ENCODE data around the gene ATG7. TPM values are rescaled to one million over a fixed set of nuclear protein-coding genes. Genes with fewer than 3 reads are reported as not detected.
"Not testable (repeated sequence)": the region's sequence is repeated elsewhere in the genome, so short reads cannot be mapped to it uniquely, and the experiment has no call there.

ATG7 gene
- total RNA-seq, 1 experiment from 2014 or later: 55.1 TPM

DNA sequence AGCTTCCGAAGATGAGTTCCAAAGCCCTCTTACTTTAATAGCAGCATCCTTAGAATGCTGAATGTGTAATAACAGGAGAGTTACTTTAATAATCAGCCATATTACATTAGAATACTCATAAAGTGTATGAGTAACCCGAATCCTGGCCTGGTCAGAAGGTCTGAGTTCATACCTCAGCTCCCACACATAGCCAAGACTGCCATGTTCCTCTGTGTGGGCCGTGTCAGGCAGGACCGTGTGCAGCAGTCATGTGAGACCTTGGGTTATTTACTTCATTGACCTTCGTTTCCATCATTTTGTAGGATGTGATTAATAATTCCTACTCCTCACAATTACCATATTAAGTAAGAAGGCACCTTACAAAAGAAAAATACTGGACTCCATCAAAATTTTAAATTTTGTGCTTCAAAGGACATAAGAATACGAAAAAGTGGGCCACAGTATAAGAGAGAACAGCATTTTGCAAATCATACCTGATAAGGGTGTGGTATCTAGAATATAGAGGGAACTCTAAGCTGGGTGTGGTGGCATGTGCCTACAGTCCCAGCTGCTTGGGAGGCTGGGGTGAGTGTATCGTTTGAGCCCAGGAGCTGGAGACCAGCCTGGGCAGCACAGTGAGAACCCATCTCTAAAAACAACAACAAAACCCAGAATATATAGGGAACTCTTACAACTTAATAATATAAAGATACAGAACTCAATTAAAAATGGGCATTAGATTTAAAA is 163.4 kb downstream of the ATG7 start:
- in situ Hi-C loops (cut with HindIII; ENCODE audit: low pct_unique_long_range_greater_than_20kb, low sequenced_read_pairs): no loop called here

GRCh38 chr3:11436775-11437174 is 164.6 kb downstream of the ATG7 start:
- no peak for DNase-seq (ENCODE audit: low read depth)
- in situ Hi-C loops (cut with HindIII; ENCODE audit: low pct_unique_long_range_greater_than_20kb, low sequenced_read_pairs): no loop called here

More for the DNA sequence above, 163.4 kb downstream of the ATG7 start:
- DNase-seq (ENCODE audit: low read depth): no peak

- no peak for DNase-seq (ENCODE audit: low read depth)
- in situ Hi-C loops (cut with HindIII; ENCODE audit: low pct_unique_long_range_greater_than_20kb, low sequenced_read_pairs): no loop called here
These were observed 165.3 kb downstream of the ATG7 start for GRCh38 chr3:11437506-11437905.

DNA sequence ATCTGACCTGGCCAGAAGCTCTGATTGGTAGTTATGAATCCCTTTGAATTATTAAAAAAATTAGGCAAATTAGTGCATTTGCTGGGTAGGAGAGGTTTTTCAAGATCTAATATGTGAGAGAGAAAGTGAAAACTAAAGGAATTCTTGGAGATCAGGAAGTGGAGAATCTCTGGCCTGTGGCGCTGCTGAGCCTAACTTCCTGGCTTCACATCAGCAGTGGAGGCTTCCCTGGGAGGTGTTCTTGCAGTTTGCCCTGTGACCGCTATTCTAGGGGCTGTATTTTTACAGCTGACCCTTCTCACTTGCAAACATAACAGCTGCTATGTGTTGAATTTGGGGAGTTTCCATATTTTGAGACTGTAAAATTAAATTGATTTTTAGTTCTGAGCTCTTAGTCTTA is 166.4 kb downstream of the ATG7 start:
- in situ Hi-C loops (cut with HindIII; ENCODE audit: low pct_unique_long_range_greater_than_20kb, low sequenced_read_pairs): no loop called here
- DNase-seq (ENCODE audit: low read depth): no peak

DNA sequence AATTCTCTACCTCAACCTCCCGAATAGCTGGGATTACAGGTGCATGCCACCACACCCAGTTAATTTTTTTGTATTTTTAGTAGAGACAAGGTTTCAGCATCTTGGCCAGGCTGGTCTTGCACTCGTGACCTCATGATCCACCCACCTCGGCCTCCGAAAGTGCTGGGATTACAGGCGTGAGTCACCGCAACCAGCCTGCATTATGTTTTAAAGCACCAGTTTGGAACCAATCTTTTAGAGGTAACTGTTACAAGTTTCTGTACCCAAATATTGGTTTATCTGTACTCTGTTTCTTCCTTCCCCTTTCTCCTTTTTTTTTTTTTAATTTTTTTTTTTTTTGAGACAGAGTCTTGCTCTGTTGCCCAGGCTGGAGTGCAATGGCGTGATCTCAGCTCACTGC is 169.1 kb downstream of the ATG7 start:
- DNase-seq (ENCODE audit: low read depth); in situ Hi-C loops (cut with HindIII; ENCODE audit: low pct_unique_long_range_greater_than_20kb, low sequenced_read_pairs): not testable (repeated sequence)

GRCh38 chr3:11444404-11444803 is 172.2 kb downstream of the ATG7 start:
- in situ Hi-C loops (cut with HindIII; ENCODE audit: low pct_unique_long_range_greater_than_20kb, low sequenced_read_pairs): no loop called here
- DNase-seq (ENCODE audit: low read depth): no peak

DNA sequence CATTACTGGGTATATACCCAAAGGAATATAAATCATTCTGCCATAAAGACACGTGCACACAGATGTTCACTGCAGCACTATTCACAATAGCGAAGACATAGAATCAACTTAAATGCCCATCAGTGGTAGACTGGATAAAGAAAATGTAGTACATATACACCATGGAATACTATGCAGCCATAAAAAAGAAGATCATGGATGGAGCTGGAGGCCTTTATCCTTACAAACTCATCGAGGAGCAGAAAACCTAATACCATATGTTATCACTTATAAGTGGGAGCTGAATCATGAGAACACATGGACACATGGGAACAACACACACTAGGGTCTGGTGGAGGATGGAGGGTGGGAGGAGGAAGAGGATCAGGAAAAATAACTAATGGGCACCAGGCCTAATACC is 173.0 kb downstream of the ATG7 start:
- in situ Hi-C loops (cut with HindIII; ENCODE audit: low pct_unique_long_range_greater_than_20kb, low sequenced_read_pairs); DNase-seq (ENCODE audit: low read depth): not testable (repeated sequence)

GRCh38 chr3:11445883-11446282 is 173.7 kb downstream of the ATG7 start:
- no peak for DNase-seq (ENCODE audit: low read depth)
- in situ Hi-C loops (cut with HindIII; ENCODE audit: low pct_unique_long_range_greater_than_20kb, low sequenced_read_pairs): no loop called here

DNA sequence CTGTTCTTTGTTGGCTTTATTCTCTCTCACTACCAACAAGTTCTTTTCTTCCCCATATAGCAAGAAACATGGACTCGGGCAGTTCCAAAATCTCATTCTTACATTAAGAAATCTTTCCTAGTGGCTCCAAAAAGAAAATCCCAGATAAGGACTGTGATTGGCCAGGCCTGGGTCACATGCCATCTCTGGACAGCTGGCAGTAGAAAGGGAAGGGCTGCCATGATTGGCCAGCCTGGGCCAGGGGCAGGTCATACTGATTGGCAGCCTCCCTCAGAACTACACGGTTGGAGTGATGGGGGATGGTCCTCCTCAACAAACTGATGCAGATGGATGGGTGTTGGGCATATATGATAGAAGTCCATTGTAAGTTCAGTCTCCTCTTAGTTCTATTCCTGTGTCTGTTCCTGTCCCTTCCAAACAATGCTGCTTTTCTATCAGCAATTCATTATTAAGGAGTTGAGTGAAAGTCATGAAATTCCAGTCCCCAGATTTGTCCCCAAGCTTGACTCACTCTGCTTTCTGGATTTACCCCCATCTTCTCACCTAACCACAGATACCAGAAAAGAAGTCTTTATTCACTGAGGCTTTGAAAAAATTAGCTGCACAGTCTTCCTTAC is 175.5 kb downstream of the ATG7 start:
- in situ Hi-C loops (cut with HindIII; ENCODE audit: low pct_unique_long_range_greater_than_20kb, low sequenced_read_pairs): no loop called here
- DNase-seq (ENCODE audit: low read depth): no peak

DNA sequence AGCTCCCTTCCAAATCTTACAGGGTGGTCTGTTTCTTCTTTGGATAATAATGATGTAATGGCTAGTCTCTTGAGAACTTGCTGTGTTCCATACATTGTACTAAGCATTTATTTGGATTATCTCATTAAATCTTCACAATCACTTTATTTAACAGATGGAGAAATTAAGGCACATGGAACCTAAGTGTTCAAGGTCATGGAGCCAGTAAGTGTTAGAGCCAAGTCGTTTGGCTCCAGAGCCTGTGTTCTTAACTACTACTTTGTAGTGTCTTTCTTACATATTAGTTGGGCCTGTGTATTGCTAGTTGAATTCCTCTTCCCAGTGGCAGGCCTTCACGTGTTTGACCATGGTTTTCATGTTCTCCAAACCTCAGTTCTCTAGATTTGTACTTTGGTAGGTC is 177.8 kb downstream of the ATG7 start:
- in situ Hi-C loops (cut with HindIII; ENCODE audit: low pct_unique_long_range_greater_than_20kb, low sequenced_read_pairs): no loop called here
- DNase-seq (ENCODE audit: low read depth): no peak

GRCh38 chr3:11452312-11452711 is 180.1 kb downstream of the ATG7 start:
- no peak for DNase-seq (ENCODE audit: low read depth)
- in situ Hi-C loops (cut with HindIII; ENCODE audit: low pct_unique_long_range_greater_than_20kb, low sequenced_read_pairs): no loop called here

- DNase-seq (ENCODE audit: low read depth): peak; percentile 13
- in situ Hi-C loops (cut with HindIII; ENCODE audit: low pct_unique_long_range_greater_than_20kb, low sequenced_read_pairs): no loop called here
These were observed 181.0 kb downstream of the ATG7 start for GRCh38 chr3:11452885-11453847.

- no peak for DNase-seq (ENCODE audit: low read depth)
- in situ Hi-C loops (cut with HindIII; ENCODE audit: low pct_unique_long_range_greater_than_20kb, low sequenced_read_pairs): no loop called here
These were observed 183.8 kb downstream of the ATG7 start for GRCh38 chr3:11455956-11456355.

DNA sequence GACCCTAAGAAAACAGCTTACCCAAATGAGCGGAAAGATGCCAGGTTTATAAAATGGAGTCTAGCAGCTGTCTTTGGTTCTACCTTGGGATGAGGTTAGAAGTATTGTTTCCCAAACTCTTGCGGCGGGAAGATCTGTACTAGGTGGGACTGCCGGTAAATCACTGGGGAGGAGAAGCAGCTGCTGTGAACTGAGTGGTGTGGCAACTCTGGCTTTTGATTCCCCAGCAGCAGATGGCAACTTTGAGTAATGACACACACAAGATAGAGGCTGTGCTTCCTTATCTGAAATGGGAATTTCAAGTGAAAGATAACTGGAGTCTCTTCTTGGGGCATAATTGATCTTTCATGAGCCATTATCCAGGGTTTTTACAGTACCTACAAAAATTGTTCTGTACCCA is 184.9 kb downstream of the ATG7 start:
- no peak for DNase-seq (ENCODE audit: low read depth)
- in situ Hi-C loops (cut with HindIII; ENCODE audit: low pct_unique_long_range_greater_than_20kb, low sequenced_read_pairs): no loop called here

DNA sequence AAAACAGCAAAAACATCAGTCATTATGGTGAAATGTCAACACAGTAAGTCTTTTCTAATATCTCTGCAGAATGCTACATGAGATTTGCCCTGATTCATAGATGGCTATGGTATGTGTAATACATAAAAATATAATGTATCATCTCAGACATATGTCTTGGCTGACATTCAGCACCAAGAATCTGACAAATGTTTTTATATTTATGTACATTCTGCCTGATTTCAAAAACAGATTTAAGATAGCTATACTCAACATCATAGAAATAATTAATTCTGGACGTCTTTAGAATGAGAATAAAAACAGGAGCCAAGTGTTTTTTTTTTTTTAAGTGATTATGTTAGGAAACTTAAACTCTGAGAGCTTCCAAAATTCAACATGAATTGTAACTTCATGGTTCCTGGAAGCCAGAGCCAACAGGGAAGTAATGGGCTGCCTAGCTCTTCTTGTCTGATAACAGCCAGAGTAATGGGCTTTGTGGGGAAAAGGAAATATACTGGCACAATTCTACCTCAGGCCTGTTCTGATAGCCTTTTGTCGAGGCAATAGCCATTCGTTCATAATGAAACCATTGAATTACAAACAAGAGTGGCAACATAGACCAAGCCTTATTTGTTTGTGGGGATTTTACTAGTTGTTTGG is 187.1 kb downstream of the ATG7 start:
- in situ Hi-C loops (cut with HindIII; ENCODE audit: low pct_unique_long_range_greater_than_20kb, low sequenced_read_pairs): no loop called here
- no peak for DNase-seq (ENCODE audit: low read depth)

DNA sequence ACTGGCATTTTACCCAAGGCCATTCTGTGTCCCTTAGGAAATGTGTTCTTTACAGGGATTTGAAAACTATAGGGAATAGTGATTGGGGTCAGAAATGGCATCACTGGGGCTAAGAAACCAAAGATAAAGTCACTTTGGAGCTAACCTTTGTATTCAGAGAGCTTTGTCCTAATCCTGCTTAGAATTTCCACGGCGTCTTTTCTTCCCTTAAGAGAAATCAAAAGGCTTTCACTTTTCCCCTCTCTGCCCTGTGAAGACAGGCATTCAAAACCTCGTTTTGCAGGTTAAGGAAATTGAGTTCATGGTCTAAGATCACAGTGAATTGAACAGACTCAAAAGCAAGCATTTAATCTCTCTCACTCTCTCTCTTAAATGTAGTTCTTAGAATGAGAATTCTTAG is 189.0 kb downstream of the ATG7 start:
- DNase-seq (ENCODE audit: low read depth): no peak
- in situ Hi-C loops (cut with HindIII; ENCODE audit: low pct_unique_long_range_greater_than_20kb, low sequenced_read_pairs): no loop called here

- DNase-seq (ENCODE audit: low read depth); in situ Hi-C loops (cut with HindIII; ENCODE audit: low pct_unique_long_range_greater_than_20kb, low sequenced_read_pairs): not testable (repeated sequence)
These were observed 190.5 kb downstream of the ATG7 start for GRCh38 chr3:11462673-11463072.

DNA sequence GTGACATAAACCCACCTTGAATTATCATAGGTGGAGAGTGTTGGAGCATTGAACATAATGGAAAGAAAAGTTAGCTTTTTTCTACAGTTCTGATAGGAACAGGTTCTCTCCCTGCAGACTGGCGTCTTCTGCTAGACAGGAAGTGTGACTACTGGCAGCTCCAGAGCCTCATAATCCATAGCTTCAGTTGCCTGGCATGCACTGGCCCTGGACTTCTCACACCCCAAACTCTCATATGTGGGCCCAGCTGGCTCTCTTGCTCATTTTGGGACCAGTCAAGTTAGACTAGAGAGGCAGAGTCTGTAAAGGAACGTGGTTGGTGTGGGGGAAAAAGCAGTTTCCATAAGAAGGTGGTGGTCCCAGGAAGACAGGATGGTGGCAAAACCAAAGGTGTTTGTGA is 191.4 kb downstream of the ATG7 start:
- no peak for DNase-seq (ENCODE audit: low read depth)
- in situ Hi-C loops (cut with HindIII; ENCODE audit: low pct_unique_long_range_greater_than_20kb, low sequenced_read_pairs): no loop called here

DNA sequence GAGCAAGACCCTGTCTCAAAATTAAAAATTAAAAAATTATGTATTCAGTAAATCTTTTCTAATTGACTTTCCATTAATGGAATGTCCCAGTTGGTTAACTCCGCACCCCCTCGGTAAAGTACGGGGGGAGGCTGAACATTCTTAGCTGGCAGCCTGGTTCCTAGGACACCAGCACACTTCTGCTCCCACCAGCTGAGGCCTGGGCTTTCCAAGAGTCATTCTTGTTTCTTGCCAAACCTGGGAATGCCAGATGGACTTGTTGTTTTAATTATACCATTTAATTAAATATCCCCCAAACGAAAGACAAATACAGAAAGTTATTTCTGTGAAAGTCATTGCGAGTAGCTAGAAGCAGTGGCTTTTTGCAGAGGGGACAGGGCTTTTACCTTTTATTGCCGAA is 192.2 kb downstream of the ATG7 start:
- in situ Hi-C loops (cut with HindIII; ENCODE audit: low pct_unique_long_range_greater_than_20kb, low sequenced_read_pairs): no loop called here
- DNase-seq (ENCODE audit: low read depth): no peak
